Measurements from ENCODE around the gene PALLD. TPM values are rescaled to one million over a fixed set of nuclear protein-coding genes. Genes with fewer than 3 reads are reported as not detected.
A peak's percentile ranks its signal among the peaks of the same experiment; 100 is the strongest.

Gene PALLD
- total and polyA plus RNA-seq, 2 experiments from 2014 or later = 157 to 178 TPM

DNA sequence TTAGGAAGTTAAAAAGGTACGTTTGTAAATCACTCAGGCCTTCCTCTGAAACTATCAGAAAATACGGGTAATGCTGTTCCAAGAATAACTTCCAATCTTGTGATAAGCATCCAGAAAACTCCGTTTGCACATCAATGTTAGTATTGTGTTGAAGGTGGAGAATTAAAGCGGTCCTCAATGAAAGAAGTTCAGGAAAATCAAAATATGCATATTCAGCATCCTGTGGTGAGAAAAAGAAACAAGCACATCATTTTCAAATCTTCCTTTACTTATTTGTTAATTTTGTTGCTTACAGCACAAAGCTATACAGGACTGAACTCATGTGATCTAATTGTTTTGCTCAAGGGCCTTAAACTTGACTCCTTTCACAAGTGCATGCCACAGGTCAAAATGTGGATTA is 35.0 kb upstream of the PALLD start:
- H3K4me1 ChIP-seq (ENCODE audit: low read depth) = no peaks in the 10 kb centered on the region
- H3K27ac ChIP-seq = no peak overlapping the region
- no peaks in the 10 kb centered on the region for H3K27me3 ChIP-seq
- DNase-seq (ENCODE audit: low read depth in 1 of 2, low spot score in 1 of 2) = no peak
- H3K9me3 ChIP-seq (ENCODE audit: low read depth) = no peaks in the 10 kb centered on the region
- TF ChIP-seq, protein P1, sequence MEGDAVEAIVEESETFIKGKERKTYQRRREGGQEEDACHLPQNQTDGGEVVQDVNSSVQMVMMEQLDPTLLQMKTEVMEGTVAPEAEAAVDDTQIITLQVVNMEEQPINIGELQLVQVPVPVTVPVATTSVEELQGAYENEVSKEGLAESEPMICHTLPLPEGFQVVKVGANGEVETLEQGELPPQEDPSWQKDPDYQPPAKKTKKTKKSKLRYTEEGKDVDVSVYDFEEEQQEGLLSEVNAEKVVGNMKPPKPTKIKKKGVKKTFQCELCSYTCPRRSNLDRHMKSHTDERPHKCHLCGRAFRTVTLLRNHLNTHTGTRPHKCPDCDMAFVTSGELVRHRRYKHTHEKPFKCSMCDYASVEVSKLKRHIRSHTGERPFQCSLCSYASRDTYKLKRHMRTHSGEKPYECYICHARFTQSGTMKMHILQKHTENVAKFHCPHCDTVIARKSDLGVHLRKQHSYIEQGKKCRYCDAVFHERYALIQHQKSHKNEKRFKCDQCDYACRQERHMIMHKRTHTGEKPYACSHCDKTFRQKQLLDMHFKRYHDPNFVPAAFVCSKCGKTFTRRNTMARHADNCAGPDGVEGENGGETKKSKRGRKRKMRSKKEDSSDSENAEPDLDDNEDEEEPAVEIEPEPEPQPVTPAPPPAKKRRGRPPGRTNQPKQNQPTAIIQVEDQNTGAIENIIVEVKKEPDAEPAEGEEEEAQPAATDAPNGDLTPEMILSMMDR (IDR thresholded peaks at IDR 0.05; ENCODE audit: low read depth, low read length) = no peak
- H3K36me3 ChIP-seq = no peaks in the 10 kb centered on the region
- H3K4me3 ChIP-seq = no peak overlapping the region

DNA sequence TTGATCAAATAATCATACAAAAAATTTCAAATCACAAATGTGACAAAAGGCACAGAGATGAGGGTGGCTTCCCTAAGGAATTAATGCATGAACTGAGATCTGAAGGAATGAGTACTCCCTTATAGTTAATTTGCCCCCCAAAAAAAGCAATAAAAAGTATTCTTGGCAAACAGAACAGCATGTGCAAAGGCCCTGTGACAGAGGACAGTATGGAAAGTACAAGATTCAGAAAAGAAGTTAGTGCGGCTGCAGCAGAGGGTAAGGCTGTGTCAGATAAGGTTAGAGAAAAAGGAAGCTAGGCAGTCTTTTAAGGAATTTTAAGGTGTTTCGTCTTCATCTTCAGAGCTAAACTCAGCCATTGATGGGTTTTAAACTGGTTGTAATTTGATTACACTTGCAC is 23.9 kb upstream of the PALLD start:
- TF ChIP-seq, protein P1 (IDR thresholded peaks at IDR 0.05; ENCODE audit: low read depth, low read length) = no peak
- DNase-seq (ENCODE audit: low read depth in 1 of 2, low spot score in 1 of 2) = no peak
- Histone ChIP-seq H3K4me1 (ENCODE audit: low read depth) (peaks cover 24% of the 10 kb centered on the region), H3K27ac (no peak overlapping the region), H3K4me3 (no peak overlapping the region), H3K9me3 (ENCODE audit: low read depth) (no peaks in the 10 kb centered on the region), H3K36me3 (no peaks in the 10 kb centered on the region), H3K27me3 (no peaks in the 10 kb centered on the region)

DNA sequence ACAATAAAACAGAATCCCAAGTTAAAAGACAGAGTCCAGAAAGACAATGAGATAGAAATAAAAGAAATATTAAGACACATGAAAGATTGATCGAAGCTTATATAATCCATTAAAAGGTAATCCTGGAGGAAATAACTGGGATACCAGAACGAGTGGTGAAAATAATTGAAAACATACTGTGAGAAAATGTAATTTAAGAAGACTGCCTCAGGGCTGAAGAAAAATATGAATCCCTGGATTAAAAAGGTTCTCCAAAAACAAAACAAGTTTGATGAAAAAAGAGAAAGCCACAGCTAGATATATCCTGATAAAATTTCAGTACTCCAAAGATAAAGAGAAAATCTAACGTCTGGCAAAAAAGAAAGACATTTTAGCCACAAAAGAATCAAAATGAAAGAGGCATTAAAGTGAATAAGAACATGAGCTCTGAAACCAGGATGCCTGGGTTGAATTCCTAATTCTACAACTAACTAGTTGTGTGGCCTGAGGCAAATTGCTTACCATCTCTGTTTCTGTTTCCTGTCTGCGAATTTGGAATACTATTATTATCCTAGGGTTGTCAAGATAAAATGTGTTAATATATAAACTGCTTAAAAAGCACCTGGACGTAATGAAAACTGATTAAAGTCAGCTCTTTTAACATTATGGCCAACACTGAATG is 22.1 kb upstream of the PALLD start:
- no peak for DNase-seq (ENCODE audit: low read depth in 1 of 2, low spot score in 1 of 2)
- TF ChIP-seq, protein P1 (IDR thresholded peaks at IDR 0.05; ENCODE audit: low read depth, low read length) = no peak
- Histone ChIP-seq H3K27me3 (no peaks in the 10 kb centered on the region), H3K36me3 (no peaks in the 10 kb centered on the region), H3K27ac (no peak overlapping the region), H3K4me3 (no peak overlapping the region), H3K9me3 (ENCODE audit: low read depth) (no peaks in the 10 kb centered on the region), H3K4me1 (ENCODE audit: low read depth) (peaks cover 24% of the 10 kb centered on the region)

DNA sequence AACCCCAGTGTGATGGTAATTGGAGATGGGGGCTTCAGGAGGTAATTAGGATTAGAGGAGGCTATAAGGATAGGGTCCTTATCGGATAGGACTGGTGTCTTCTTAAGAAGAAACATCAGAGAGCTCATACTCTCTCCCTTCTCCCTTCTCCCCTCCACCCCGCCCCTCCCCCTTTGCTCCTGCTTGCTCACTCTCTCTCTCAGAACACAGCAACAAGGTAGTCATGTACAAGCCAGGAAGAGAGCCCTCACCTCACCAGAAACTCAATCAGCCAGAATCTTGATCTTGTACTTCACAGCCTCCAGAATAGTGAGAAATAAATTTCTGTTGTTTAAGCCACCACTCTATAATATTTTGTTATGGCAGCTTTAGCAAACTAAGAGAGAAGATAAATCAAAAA is 21.1 kb upstream of the PALLD start:
- peaks cover 24% of the 10 kb centered on the region for H3K4me1 ChIP-seq (ENCODE audit: low read depth)
- no peaks in the 10 kb centered on the region for H3K9me3 ChIP-seq (ENCODE audit: low read depth)
- H3K36me3 ChIP-seq = no peaks in the 10 kb centered on the region
- no peak overlapping the region for H3K4me3 ChIP-seq
- TF ChIP-seq, protein P1 (IDR thresholded peaks at IDR 0.05; ENCODE audit: low read depth, low read length) = no peak
- DNase-seq (ENCODE audit: low read depth in 1 of 2, low spot score in 1 of 2) = peak; percentile 15 to 42
- no peaks in the 10 kb centered on the region for H3K27me3 ChIP-seq
- H3K27ac ChIP-seq = no peak overlapping the region

DNA sequence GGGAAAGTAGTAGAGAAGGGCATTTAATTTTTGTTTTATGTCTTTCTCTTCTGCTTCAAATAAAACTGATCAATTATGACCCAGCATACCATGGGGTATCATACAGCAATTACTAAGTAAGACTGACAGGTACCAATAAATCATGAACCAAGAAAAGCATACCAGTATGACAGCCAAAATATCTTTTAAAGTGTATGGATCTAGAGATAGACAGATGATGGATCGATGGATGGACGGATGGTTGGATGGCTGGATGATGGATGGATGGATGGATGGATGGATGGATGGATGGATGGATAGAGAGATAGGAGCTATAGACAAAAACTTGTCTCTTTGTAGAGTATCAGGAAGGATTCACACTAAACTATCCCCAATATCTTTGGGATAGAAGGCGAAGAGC is 18.0 kb upstream of the PALLD start:
- TF ChIP-seq, protein P1 (IDR thresholded peaks at IDR 0.05; ENCODE audit: low read depth, low read length) = no peak
- Histone ChIP-seq H3K4me1 (ENCODE audit: low read depth) (peaks cover 23% of the 10 kb centered on the region), H3K27ac (no peak overlapping the region), H3K36me3 (no peaks in the 10 kb centered on the region), H3K4me3 (no peak overlapping the region), H3K9me3 (ENCODE audit: low read depth) (no peaks in the 10 kb centered on the region), H3K27me3 (no peaks in the 10 kb centered on the region)
- DNase-seq (ENCODE audit: low read depth in 1 of 2, low spot score in 1 of 2) = no peak

Data from cardiac muscle cell (in vitro differentiated cells and primary cell).